Loucy (cell line): ENCODE data around the gene ATRNL1.
A peak's percentile ranks its signal among the peaks of the same experiment; 100 is the strongest.

Experiments used
- H2AFZ ChIP-seq: fragments of 200-600 bp; sonication (generic); 2 replicates; pipeline ENCODE4 v1.6.0; 2016; ENCODE audit warnings: antibody characterized with exemption, mild to moderate bottlenecking, low read length, moderate library complexity
- H3F3A ChIP-seq: fragments of 200-600 bp; 2 replicates; pipeline ENCODE4 v1.6.0; 2016; ENCODE audit warnings: antibody characterized with exemption, low read depth, mild to moderate bottlenecking
- H3K27me3 ChIP-seq: fragments of 200-600 bp; sonication (generic); 2 replicates; pipeline ENCODE4 v1.6.1; 2014; ENCODE audit warnings: low read length, mild to moderate bottlenecking; ENCODE audit not compliant: insufficient read depth, poor library complexity, severe bottlenecking
- H3K36me3 ChIP-seq: fragments of 200-600 bp; sonication (generic); 2 replicates; pipeline ENCODE4 v1.6.1; 2016; ENCODE audit warnings: low read length; ENCODE audit not compliant: insufficient read depth
- H3K4me1 ChIP-seq: fragments of 200-600 bp; sonication (generic); 2 replicates; pipeline ENCODE4 v1.5.1; 2014; ENCODE audit warnings: low read length, mild to moderate bottlenecking; ENCODE audit not compliant: insufficient read depth, poor library complexity, severe bottlenecking
- H3K4me2 ChIP-seq: fragments of 200-600 bp; sonication (generic); 2 replicates; pipeline ENCODE4 v1.6.0; 2014; ENCODE audit warnings: antibody characterized with exemption, low read length, low read depth, mild to moderate bottlenecking; ENCODE audit not compliant: poor library complexity, severe bottlenecking
- H3K4me3 ChIP-seq: fragments of 200-600 bp; sonication (generic); 2 replicates; pipeline ENCODE4 v1.5.1; 2014; ENCODE audit warnings: low read length, mild to moderate bottlenecking, mixed read lengths; ENCODE audit not compliant: poor library complexity, severe bottlenecking
- H3K79me2 ChIP-seq: fragments of 200-600 bp; sonication (generic); 2 replicates; pipeline ENCODE4 v1.6.1; 2014; ENCODE audit warnings: low read length; ENCODE audit not compliant: insufficient read depth
- H3K9ac ChIP-seq: fragments of 200-600 bp; sonication (generic); 2 replicates; pipeline ENCODE4 v1.6.0; 2014; ENCODE audit warnings: mild to moderate bottlenecking, low read depth, low read length, moderate library complexity; ENCODE audit not compliant: poor library complexity, severe bottlenecking
- H3K9me2 ChIP-seq: fragments of 200-600 bp; sonication (generic); replicated peaks from 2 replicates; pipeline ENCODE4 v1.6.1; 2016; ENCODE audit warnings: low read depth, low read length, mixed read lengths
- H3K9me3 ChIP-seq: fragments of 200-600 bp; sonication (generic); 2 replicates; pipeline ENCODE4 v1.6.1; 2014; ENCODE audit warnings: mild to moderate bottlenecking, antibody characterized with exemption, low read length, low read depth; ENCODE audit not compliant: insufficient read depth
- H4K20me1 ChIP-seq: fragments of 200-600 bp; sonication (generic); 2 replicates; pipeline ENCODE4 v1.6.0; 2014; ENCODE audit warnings: antibody characterized with exemption, low read length, mild to moderate bottlenecking; ENCODE audit not compliant: insufficient read depth, poor library complexity, severe bottlenecking
- CTCF ChIP-seq: fragments of 200-600 bp; sonication (generic); conservative IDR thresholded peaks from 2 replicates; pipeline ENCODE4 v1.5.1; 2014; ENCODE audit warnings: mild to moderate bottlenecking, antibody characterized with exemption, low read length
- EZH2phosphoT487 ChIP-seq: fragments of 200-600 bp; IDR thresholded peaks from 2 replicates; pipeline ENCODE4 v1.6.1; 2018; ENCODE audit warnings: antibody characterized with exemption, mild to moderate bottlenecking, moderate library complexity, borderline replicate concordance

The ATRNL1 gene

GRCh38 chr10:115049318-115049717 lies 43.8 kb upstream of the ATRNL1 start:
- H3K4me2 ChIP-seq = no peak overlapping the region
- H2AFZ ChIP-seq = no peak overlapping the region
- peaks cover 18% of the 10 kb centered on the region for H3K4me1 ChIP-seq
- no peaks in the 10 kb centered on the region for H3K9me3 ChIP-seq
- no peak overlapping the region for H3K4me3 ChIP-seq
- H4K20me1 ChIP-seq = no peaks in the 10 kb centered on the region
- no peak overlapping the region for H3K9ac ChIP-seq
- TF ChIP-seq CTCF = no peak
- no peak for TF ChIP-seq EZH2phosphoT487
- no peaks in the 10 kb centered on the region for H3K36me3 ChIP-seq
- no peaks in the 10 kb centered on the region for H3K27me3 ChIP-seq
- H3K79me2 ChIP-seq = no peaks in the 10 kb centered on the region
- H3K9me2 ChIP-seq = no peaks in the 10 kb centered on the region
- H3F3A ChIP-seq = no peaks in the 10 kb centered on the region

- Histone ChIP-seq H3F3A (no peaks in the 10 kb centered on the region), H3K79me2 (no peaks in the 10 kb centered on the region), H3K27me3 (no peaks in the 10 kb centered on the region), H3K36me3 (no peaks in the 10 kb centered on the region), H3K4me2 (no peak overlapping the region), H3K9me3 (no peaks in the 10 kb centered on the region), H3K9me2 (no peaks in the 10 kb centered on the region), H3K9ac (no peak overlapping the region), H2AFZ (peak overlapping the region; percentile 29; the same call in 1 of the 2 replicates), H4K20me1 (no peaks in the 10 kb centered on the region), H3K4me3 (no peak overlapping the region), H3K4me1 (peaks cover 18% of the 10 kb centered on the region)
- TF ChIP-seq CTCF (no peak), EZH2phosphoT487 (no peak)
Observed at GRCh38 chr10:115049960-115050359, 43.2 kb upstream of the ATRNL1 start.

- no peaks in the 10 kb centered on the region for H3F3A ChIP-seq
Observed at GRCh38 chr10:115050375-115051010, 42.7 kb upstream of the ATRNL1 start.

More at GRCh38 chr10:115050375-115051010, 42.7 kb upstream of the ATRNL1 start:
- no peak overlapping the region for H3K4me3 ChIP-seq
- H2AFZ ChIP-seq = peak overlapping the region; percentile 29; the same call in 1 of the 2 replicates
- no peaks in the 10 kb centered on the region for H4K20me1 ChIP-seq
- no peaks in the 10 kb centered on the region for H3K79me2 ChIP-seq
- H3K36me3 ChIP-seq = no peaks in the 10 kb centered on the region
- no peaks in the 10 kb centered on the region for H3K9me3 ChIP-seq
- no peaks in the 10 kb centered on the region for H3K27me3 ChIP-seq
- no peak for TF ChIP-seq EZH2phosphoT487
- no peak for TF ChIP-seq CTCF
- H3K4me1 ChIP-seq = peaks cover 18% of the 10 kb centered on the region
- no peaks in the 10 kb centered on the region for H3K9me2 ChIP-seq
- no peak overlapping the region for H3K9ac ChIP-seq
- H3K4me2 ChIP-seq = no peak overlapping the region
